GM19467 (cell line): ENCODE measurements around the gene XK.
"Not testable (repeated sequence)": the region's sequence is repeated elsewhere in the genome, so short reads cannot be mapped to it uniquely, and the experiment has no call there.

Experiments
- ATAC-seq: cut with Tn5 transposase; IDR thresholded peaks from one replicate; pipeline ENCODE4 v1.9.1; 2021; ENCODE audit warnings: mild to moderate bottlenecking, moderate library complexity; ENCODE audit not compliant: unreplicated experiment

XK gene

GRCh38 chrX:37752281-37752680, 66.7 kb downstream of the XK start:
- no peak for ATAC-seq

DNA sequence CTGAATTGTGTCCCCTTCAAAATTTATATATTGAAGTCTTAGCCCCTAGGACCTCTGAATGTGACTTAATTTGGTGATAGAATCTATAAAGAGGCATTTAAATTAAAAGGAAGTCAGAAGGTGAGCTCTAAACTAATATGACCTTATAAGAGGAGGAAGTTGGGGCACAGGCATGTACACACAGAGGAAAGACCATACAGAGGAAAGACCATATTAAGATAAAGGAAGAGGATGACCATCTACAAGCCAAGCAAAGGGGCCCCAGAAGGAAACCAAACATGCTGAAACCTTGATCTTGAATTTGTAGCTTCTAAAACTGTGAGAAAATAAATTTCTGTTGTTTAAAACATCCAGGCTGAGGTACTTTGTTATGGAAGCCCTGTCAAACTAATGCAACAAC, 67.3 kb downstream of the XK start:
- no peak for ATAC-seq

- ATAC-seq, result no peak
These were observed 67.8 kb downstream of the XK start for GRCh38 chrX:37753384-37753783.

DNA sequence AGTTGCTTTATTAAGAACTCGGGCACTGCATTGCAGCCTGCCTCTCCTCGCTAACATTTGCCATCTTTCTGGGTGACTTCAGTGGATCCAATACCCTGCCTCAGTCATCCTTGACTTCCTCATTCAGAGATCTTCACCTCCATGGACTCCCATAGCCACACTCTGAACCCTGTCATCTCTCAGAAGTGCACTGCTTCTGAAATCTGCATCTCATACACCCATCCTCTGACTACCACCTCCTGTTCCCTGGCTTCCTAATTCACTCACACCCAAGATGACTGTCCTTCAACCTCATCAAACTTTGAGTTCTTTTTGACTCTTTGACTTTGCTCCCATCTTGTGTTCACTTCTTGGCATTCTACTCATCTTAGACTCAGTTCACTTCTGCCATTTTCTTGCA, 68.9 kb downstream of the XK start:
- ATAC-seq, result peak; percentile 15

DNA sequence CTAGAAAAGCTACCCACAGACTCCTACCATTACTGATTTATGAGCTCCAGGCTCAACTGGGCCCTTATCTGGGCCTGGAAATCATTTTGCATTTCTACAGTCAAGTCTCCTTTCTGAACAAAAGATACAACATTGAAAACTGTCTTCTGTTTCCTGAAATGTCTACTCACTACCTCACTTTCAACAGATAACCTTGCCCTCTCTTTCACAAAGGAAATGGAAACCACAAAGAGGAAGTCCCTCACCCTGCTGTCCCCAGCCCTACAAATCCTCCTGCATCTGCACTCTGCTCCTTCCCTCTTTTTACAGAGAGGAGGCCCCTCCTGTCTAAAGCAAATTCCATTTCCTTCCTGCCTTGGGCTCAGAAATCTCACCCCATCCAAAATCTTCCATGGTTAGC, 69.4 kb downstream of the XK start:
- peak; percentile 91 for ATAC-seq

DNA sequence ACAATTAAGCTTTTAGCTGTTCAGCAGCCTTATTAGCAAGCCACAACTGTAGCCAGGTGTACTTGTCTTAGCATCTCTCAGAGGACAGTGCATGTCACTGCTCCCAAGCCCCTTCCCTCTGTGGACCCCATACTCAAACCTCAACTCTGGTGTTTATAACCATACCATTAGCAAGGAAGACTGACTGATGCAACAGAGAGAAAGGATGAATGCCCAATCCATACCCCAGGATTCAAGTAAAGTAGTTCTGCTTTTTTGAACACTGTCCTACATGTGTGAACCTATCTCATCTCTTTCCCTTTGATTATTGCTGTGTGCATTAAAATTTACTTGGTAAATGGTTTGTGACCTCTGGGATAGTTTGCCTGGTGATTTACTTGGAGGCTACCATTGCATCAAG, 71.5 kb downstream of the XK start:
- ATAC-seq, result no peak

DNA sequence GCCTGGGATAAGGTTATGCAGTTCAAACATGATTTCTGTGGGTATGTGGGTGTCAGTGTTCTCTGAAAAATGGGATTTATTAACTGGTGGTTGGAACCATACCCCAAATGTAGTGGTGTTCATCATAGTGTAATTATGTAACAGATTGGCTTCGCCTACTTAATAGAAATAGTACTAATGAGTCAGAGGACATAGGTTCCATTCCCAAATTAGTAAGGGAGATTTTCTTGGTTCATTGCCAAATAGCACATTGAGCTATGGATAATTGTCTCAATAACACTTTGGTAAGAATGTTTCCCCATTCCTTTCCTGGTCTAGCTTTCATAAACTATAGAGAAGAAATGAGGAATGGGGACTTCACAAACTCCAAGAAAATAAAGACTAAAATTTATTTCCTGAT, 73.8 kb downstream of the XK start:
- ATAC-seq, result no peak

GRCh38 chrX:37759878-37760418, 74.4 kb downstream of the XK start:
- ATAC-seq, result no peak

DNA sequence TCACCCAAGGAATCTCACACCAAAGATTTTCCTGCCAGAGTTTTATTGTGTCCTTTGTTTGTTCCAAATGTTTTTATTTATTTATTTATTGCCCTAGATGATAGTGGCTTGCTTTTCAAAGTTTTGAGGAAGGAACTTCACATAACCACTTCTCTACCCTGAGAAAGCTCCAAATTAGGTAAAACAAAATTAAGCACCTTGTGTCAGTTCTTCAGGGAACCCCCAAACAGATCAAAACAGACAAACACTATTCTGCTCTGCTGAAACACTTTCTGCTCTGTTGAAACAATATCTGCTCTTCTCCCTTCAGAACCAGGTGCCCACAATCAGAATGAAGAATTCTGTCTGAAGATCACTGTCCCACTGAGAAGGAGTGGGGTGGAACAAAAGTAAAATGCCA, 77.8 kb downstream of the XK start:
- no peak for ATAC-seq

GRCh38 chrX:37765507-37765906, 79.9 kb downstream of the XK start:
- no peak for ATAC-seq

DNA sequence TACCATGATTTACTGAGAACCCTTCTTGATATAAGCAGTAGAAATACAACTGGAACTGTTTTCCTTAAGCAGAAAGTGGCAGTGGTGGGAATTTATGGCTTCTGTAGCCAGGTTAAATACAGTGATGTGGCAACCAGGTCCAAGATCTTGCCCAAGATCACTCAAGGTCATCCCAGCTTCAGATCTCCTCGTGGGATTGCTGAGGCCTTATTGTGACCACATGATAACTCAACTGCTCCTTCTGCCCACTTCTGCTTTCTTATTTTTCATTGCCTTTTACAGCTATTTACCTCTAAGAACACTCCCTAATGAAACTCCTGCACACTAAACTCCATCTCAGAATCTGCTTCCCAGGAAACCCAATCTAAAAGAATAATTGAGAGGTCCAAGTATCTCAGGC, 81.8 kb downstream of the XK start:
- ATAC-seq, result no peak

DNA sequence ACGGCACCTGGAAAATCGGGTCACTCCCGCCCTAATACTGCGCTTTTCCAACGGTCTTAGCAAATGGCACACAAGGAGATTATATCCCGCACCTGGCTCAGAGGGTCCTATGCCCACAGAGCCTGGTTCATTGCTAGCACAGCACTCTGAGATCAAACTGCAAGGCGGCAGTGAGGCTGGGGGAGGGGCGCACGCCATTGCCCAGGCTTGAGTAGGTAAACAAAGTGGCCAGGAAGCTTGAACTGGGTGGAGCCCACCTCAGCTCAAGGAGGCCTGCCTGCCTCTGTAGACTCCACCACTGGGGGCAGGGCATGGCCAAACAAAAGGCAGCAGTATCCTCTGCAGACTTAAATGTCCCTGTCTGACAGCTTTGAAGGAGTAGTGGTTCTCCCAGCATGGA, 83.3 kb downstream of the XK start:
- not testable (repeated sequence) for ATAC-seq

GRCh38 chrX:37776283-37776986, 90.8 kb downstream of the XK start:
- ATAC-seq, result peak; percentile 78

- peak; percentile 1 for ATAC-seq
These were observed 91.4 kb downstream of the XK start for GRCh38 chrX:37776987-37777325.

- no peak for ATAC-seq
These were observed 94.3 kb downstream of the XK start, which contains the start of gene CYBB for GRCh38 chrX:37779857-37780256. Gene CYBB (plus strand): TSS chrX:37780059. CDS start chrX:37780078, 19 bp downstream.

DNA sequence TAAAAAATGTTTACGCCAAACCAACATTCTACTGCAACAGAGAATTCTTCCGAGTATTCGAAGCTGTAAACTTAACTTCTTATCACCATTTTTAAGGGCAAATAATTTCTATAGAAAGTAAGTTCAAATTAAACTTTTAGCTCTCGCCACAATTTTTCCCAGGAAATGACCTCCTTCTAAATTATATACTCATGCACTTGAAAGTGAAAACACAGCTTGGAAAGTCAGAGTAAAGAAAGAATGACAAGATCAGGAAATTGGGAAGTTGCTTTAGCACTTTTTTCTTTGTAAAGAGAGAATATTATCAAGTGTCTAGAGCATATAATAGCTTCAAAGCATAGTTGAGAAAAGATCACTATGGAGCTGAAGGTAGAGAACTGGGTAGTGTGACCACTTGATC, 95.5 kb downstream of the XK start:
- ATAC-seq, result no peak
